Upper lobe of right lung (tissue), 1 donor: ENCODE measurements around the gene TMEM116. TPM values are rescaled to one million over a fixed set of nuclear protein-coding genes. Genes with fewer than 3 reads are reported as not detected.

Experiments used
- ATAC-seq: fragments of 200-7000 bp; cut with Tn5 transposase; one replicate; pipeline ENCODE4 v1.9.1; 2020; ENCODE audit warnings: mild to moderate bottlenecking, moderate library complexity
- DNase-seq: peaks from one replicate; pipeline ENCODE4 v3.0.0-alpha.2; 2020
- H3K27ac ChIP-seq: fragments of 200-600 bp; one replicate; pipeline ENCODE4 v1.8.0; 2022
- H3K27me3 ChIP-seq: fragments of 200-600 bp; one replicate; pipeline ENCODE4 v1.8.0; 2022; ENCODE audit warnings: mild to moderate bottlenecking
- H3K36me3 ChIP-seq: fragments of 200-600 bp; one replicate; pipeline ENCODE4 v1.8.0; 2022
- H3K4me1 ChIP-seq: fragments of 200-600 bp; one replicate; pipeline ENCODE4 v1.8.0; 2022
- H3K4me3 ChIP-seq: fragments of 200-600 bp; one replicate; pipeline ENCODE4 v1.8.0; 2022; ENCODE audit warnings: mild to moderate bottlenecking
- H3K9me3 ChIP-seq: fragments of 200-600 bp; one replicate; pipeline ENCODE4 v1.8.0; 2022
- CTCF ChIP-seq: fragments of 200-600 bp; IDR thresholded peaks from one replicate; pipeline ENCODE4 v1.8.0; 2022; ENCODE audit warnings: antibody characterized with exemption
- intact Hi-C: fragments of 100-400 bp; cut with DNase I; formaldehyde crosslinking; loops from one replicate; pipeline ENCODE4 v1.11.0; 2022
- microRNA-seq: library from miRNA; unstranded; fragments of <30 nt; microRNA quantifications from one replicate; pipeline ENCODE4 v1.2.0, GENCODE V29; 2020; ENCODE audit warnings: borderline microRNAs expressed
- total RNA-seq: library from RNA; stranded (reverse); fragmentation: NEBNext Ultra II Directional; extraction: Animal tissue kit (Norgen Biotek cat#: 25700); gene quantifications from one replicate; pipeline ENCODE4 v1.2.1, GENCODE V29; 2021
- donor health status: DM: no; HTN: yes; CAD: no; lungs with severe emphysema.

TMEM116 gene
- total RNA-seq, 1 donor from 2014 or later: 23.4 TPM

DNA sequence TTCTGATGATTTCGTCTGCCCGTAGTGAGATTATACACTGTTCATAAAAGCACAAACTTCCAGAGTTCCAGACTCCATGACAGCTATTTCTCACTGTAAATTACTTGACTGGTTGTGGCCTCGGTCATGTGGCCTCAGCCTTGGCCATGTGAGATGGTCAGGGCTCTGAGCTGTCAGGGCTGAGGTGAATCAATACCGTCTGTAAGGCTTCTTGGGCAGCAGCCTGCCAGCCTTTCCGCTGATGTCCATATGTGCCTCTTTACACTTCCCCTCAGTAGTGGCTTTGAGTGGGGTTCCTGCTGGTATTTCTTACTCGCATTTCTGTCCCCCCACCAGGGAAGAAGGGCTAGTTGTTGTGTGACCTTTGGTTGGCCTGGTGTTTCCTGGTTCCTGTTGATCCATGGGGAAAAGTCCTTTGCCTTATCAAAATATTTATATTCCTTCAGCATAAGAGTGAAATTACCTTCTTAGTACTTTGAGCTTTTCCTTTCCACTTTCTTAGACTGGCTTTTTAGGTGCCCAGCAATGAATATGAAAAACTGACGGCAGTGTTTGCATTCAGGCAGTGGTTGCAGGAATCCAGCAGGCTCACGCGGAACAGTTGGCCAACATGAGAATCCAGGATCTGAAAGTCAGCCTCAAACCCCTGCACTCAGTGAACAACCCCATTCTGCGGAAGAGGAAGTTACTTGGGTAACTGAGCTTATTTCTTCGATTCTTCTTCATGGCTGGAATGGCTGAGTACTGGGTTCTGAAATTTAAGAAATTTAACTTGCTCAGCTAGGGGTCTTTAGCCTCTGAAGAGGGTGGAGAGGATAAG is 124.8 kb downstream of the TMEM116 start:
- H3K4me3 ChIP-seq: no peak overlapping the region
- ATAC-seq (peak; percentile 79), DNase-seq (no peak)
- intact Hi-C loops: no loop called here
- no peaks in the 10 kb centered on the region for H3K27me3 ChIP-seq
- H3K27ac ChIP-seq: peak overlapping the region; percentile 3
- H3K4me1 ChIP-seq: no peaks in the 10 kb centered on the region
- no peaks in the 10 kb centered on the region for H3K9me3 ChIP-seq
- no peak for TF ChIP-seq CTCF
- peaks cover 90% of the 10 kb centered on the region for H3K36me3 ChIP-seq

DNA sequence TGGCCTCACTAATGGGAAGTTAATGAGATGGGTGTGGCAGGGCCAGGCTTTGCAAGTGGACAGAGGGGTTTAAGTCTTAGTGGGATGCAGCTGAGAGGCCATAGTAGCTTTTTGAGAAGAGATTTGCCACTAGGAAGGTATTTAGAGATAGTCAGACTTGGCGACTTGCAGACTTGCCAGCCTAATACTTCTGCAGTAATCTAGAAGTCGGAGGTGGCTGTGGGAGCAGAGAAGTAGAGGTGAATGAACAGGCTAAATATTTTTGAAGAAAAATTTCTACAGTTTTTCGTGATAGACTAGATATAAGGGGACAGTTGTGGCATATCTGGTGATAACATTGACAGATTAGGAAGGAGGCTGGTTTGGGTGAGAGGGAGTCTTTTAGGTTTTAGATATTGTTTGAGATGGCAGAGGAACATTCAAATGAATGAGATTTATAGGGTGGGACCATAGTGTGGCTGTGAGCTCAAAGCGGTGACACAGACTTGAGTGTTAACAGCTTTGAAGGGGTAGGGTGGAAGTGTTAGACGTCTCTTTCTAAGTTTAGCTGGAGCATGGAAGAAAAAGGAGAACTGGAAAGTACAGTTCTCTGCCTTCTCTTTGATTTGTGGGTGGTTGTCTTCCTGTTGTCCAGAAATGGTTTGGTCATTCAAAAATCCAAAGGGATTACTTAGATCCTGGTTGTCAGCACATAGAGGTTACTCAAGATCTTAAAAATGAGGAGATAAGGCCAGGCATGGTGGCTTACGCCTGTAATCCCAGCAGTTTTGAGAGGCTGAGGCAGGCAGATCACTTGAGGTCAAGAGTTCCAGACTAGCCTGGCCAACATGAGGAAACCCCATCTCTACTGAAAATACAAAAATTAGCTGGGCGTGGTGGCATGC is 126.1 kb downstream of the TMEM116 start:
- no peaks in the 10 kb centered on the region for H3K27me3 ChIP-seq
- peak; percentile 31 for ATAC-seq
- TF ChIP-seq CTCF: no peak
- no peak overlapping the region for H3K27ac ChIP-seq
- H3K4me1 ChIP-seq: no peaks in the 10 kb centered on the region
- intact Hi-C loops: no loop called here
- no peak overlapping the region for H3K4me3 ChIP-seq
- no peaks in the 10 kb centered on the region for H3K9me3 ChIP-seq
- H3K36me3 ChIP-seq: peaks cover 90% of the 10 kb centered on the region
- DNase-seq: no peak

DNA sequence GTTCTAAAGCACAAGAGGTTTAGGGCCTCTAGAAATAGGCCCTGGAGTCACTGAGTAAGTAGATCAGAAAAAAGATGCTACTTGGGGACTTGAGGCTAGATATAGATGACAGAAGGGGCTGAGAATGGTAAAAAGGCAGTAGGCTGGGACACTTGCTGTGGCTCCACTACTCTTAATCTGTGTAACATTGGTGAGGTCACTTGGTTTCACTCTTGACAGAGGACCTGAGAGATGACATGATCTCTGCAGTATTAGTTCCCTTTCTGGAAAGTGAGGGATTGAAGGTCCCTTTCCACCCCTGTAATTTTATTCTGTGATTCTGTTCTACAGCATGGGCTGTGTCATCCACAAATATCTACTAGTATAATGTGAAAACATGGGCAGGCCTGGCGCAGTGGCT is 131.2 kb downstream of the TMEM116 start:
- H3K36me3 ChIP-seq: peaks cover 100% of the 10 kb centered on the region

More for the DNA sequence above, 131.2 kb downstream of the TMEM116 start:
- Histone ChIP-seq H3K27ac (no peak overlapping the region), H3K27me3 (no peaks in the 10 kb centered on the region), H3K9me3 (no peaks in the 10 kb centered on the region), H3K4me3 (no peak overlapping the region), H3K4me1 (no peaks in the 10 kb centered on the region)
- TF ChIP-seq CTCF: no peak
- DNase-seq (no peak), ATAC-seq (no peak)
- intact Hi-C loops: no loop called here

Small RNA genes within 50 kb of the gene (microRNA-seq; reads per million reads assigned to microRNA genes)
- gene MIR3657: not detected

Other genes starting within 250 kb of the TMEM116 start
- 329 TPM for gene ALDH2, start 246.2 kb downstream of the TMEM116 start, total RNA-seq
- gene MAPKAPK5, start 170.9 kb downstream of the TMEM116 start, total RNA-seq: 48.9 TPM
- 160 TPM for gene ERP29, start 261 bp upstream of the TMEM116 start, total RNA-seq
- 18.8 TPM for gene NAA25, start 95.6 kb upstream of the TMEM116 start, total RNA-seq
- gene TRAFD1, start 112.4 kb upstream of the TMEM116 start, total RNA-seq: 35.3 TPM